MV-4-11 (cell line): ENCODE measurements around the gene ABHD17A.

Experiments used
- DNase-seq: peaks from one replicate; lab custom pipeline; 2025; lab: John Stamatoyannopoulos, UW

Gene ABHD17A

GRCh38 chr19:1839658-1840540, 45.4 kb downstream of the ABHD17A start:
- no peak for DNase-seq

DNA sequence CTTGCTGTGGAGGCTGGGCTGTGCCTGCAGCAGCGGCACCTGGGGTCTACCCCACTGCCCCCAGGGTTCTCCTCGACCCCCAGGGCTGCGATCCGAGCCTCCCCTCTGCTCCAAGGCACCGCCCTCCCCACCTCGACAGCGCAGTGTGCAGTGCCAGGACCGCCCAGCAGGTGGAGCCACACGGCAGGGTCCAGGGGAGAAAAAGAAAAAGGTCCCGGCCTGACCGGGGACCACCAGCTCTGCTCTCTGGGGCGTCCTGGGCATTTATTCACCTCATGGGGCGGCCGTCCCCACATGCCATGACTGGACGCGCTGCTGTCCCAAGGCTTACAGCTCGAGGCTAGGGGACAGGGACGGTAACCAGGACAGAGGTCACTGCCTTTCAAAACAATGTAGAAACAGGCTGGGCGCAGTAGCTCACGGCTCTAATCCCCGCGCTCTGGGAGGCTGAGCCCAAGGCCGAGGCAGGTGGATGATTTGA, 47.6 kb downstream of the ABHD17A start:
- DNase-seq, result no peak

DNA sequence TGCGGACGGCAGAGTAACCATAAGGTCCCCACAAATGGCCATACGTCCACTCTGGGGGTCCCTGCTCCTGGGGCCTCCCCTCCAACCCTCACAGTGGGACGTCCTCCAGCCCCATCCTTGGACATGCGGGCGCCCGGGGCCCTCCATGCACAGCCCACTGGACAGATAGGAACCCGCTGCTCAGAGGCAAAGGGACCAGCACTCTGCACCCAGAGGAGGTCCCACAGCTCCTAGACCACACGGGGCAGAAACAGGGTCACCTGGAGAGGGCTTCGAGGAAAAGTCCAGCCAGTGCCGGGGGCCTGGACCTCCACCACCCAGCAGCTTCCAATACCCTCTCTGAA, 48.1 kb downstream of the ABHD17A start:
- DNase-seq, result no peak

DNA sequence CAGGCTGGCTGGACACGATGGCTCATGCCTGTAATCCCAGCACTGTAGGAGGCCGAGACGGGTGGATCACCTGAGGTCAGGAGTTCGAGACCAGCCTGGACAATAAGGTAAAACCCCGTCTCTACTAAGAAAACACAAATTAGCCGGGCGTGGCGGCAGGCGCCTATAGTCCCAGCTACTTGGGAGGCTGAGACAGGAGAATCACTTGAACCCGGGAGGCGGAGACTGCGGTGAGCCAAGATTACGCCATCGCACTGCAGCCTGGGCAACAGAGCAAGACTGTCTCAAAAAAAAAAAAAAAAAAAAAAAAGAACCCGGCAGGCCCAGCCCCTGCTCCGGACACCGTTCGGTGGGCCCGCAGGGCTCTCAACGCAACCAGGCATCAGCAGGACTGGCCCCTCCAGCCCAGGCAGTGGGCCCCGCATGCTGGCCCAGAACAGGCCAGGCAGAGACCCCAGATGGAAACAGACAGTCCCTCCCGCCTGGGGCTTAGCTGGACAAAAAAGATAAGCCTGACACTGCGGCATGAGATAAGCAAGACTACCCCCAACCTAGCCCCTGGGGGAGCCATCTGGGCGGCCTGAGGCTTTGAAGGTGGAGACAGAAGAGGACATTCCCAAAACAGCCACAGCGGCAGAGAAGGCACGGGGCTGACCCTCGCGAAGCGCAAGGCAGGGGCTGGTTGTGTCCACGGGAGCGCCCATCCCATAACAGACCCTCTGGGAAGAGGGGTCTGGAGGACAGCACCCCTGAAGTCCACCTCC, 48.7 kb downstream of the ABHD17A start:
- no peak for DNase-seq

- DNase-seq, result no peak
Measured at GRCh38 chr19:1833540-1833939, 51.8 kb downstream of the ABHD17A start.

DNA sequence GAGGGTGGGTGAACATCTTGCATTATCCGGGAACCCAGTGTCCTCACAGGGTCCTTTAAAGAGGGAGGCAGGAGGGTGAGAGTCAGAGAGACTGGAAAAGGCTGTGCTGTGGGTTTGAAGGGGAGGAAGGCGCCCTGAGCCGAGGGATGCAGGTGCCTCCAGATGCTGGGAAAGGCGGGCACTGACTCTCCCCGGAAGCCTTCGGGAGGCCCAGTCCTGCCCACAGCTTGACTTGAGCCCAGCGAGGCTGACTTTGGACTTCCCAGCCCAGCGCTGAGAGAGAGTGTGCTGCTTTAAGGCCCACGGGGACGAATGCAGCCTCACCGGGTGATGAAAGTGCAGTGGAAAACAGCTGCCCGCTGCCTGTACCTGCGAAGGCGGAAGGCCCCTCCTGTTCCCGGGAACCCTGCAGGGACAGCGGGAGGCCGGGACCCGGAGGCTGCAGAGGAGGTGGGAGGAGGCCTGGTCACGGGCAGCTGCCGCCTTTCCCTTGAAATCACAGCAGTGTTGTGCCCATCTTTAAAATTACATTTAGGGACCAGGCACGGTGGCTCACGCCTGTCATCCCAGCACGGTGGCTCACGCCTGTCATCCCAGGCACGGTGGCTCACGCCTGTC, 53.1 kb downstream of the ABHD17A start:
- no peak for DNase-seq

DNA sequence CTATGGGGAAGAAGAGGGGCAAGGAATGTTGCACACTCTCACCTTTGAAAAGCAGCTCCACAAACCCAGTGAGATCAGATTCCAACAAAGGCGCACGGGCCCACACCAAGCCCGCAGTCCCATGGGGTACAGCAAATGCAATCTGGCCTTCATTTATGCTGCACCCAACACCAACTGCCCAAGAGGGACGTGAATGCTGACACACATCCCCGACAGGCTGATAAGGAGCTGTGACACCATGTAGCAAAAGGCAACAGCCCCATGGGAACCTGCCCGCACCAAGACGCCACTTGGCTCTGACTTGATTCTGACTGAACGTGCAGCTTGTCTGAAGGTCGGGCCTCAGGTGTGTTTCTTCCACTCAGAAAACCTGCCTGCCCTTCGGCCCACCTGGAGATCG, 54.3 kb downstream of the ABHD17A start:
- DNase-seq, result no peak

DNA sequence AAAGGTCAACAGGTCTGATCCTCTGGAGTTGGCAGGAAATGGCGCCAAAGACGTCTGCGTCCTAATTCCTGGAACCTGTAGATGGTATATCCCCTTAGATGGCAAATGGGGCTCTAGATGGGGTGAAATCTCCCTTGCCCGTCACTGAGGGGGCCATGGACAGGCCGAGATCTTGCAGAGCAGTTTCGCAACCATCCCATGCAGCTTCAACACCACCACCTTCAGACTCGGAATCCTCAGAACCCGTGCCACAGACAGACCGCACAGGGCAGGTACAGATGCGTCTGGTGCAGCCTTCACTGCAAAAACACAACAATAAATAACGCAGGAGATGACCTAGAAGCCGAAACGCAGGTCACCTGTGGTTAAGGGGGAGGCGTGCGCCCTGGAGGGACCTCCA, 54.7 kb downstream of the ABHD17A start:
- no peak for DNase-seq

DNA sequence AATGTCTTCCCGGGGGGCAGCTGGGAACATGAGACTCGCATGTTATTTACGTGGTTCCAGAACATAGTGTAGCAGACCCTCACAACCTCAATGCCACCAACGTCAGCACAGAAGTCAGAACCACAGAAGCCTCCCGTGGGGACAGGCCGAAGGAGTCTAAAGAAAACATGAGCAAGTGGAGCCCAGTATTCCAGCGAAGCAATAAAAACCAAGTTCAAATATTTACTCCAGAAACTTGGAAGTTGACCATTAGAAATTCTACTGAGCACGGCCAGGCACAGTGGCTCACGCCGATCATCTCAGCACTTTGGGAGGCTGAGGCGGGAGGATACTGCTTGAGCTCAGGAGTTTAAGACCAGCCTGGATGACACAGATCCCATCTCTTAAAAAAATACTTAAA, 55.3 kb downstream of the ABHD17A start:
- no peak for DNase-seq

- DNase-seq, result no peak
Measured at GRCh38 chr19:1828279-1829238, 56.7 kb downstream of the ABHD17A start.

GRCh38 chr19:1827566-1828278, 57.6 kb downstream of the ABHD17A start:
- no peak for DNase-seq
